Osteoblast (primary cell): ENCODE results near the gene GPC5. TPM values are rescaled to one million over a fixed set of nuclear protein-coding genes. Genes with fewer than 3 reads are reported as not detected.

Experiments
- DNase-seq: peaks from one replicate; pipeline ENCODE4 v3.0.0; 2011; ENCODE audit warnings: low spot score, mixed read lengths; ENCODE audit not compliant: insufficient read length; ENCODE audit errors: missing footprints
- H2AFZ ChIP-seq: 2 replicates; pipeline ENCODE4 v1.6.0; 2011; ENCODE audit warnings: mild to moderate bottlenecking, low read length
- H3K27ac ChIP-seq: 2 replicates; pipeline ENCODE4 v1.5.1; 2011; ENCODE audit warnings: mild to moderate bottlenecking, low read depth, low read length, moderate library complexity
- H3K27me3 ChIP-seq: 2 replicates; pipeline ENCODE4 v1.6.0; 2012; ENCODE audit warnings: mild to moderate bottlenecking, control low read depth, inconsistent platforms, low read length, moderate library complexity; ENCODE audit not compliant: insufficient read depth
- H3K36me3 ChIP-seq: 2 replicates; pipeline ENCODE4 v1.5.1; 2011; ENCODE audit warnings: mild to moderate bottlenecking, low read length, control low read depth, moderate library complexity; ENCODE audit not compliant: insufficient read depth
- H3K4me1 ChIP-seq: 2 replicates; pipeline ENCODE4 v1.5.1; 2011; ENCODE audit warnings: mild to moderate bottlenecking, low read length, control low read depth, moderate library complexity; ENCODE audit not compliant: insufficient read depth
- H3K4me2 ChIP-seq: 2 replicates; pipeline ENCODE4 v1.6.0; 2011; ENCODE audit warnings: mild to moderate bottlenecking, low read length; ENCODE audit not compliant: insufficient read depth
- H3K4me3 ChIP-seq: fragments of 200-600 bp; sonication (generic); 3 replicates; pipeline ENCODE4 v1.5.1; 2012; ENCODE audit warnings: mild to moderate bottlenecking, low read length, inconsistent platforms; ENCODE audit not compliant: insufficient read depth
- H3K79me2 ChIP-seq: 2 replicates; pipeline ENCODE4 v1.6.0; 2012; ENCODE audit warnings: mild to moderate bottlenecking, low read length, control low read depth, inconsistent platforms; ENCODE audit not compliant: insufficient read depth
- H3K9me3 ChIP-seq: 2 replicates; pipeline ENCODE4 v1.5.1; 2011; ENCODE audit warnings: low read depth, low read length, control low read depth
- H4K20me1 ChIP-seq: 2 replicates; pipeline ENCODE4 v1.6.0; 2012; ENCODE audit warnings: mild to moderate bottlenecking, low read length, control low read depth; ENCODE audit not compliant: insufficient read depth
- total RNA-seq: library from RNA; depleted of rRNA; stranded (reverse); fragments of >200 nt; gene quantifications from 2 replicates; pipeline ENCODE4 v1.2.3, GENCODE V29; 2012
- TF ChIP-seq, protein P1 (sequence below): IDR thresholded peaks from 2 replicates; pipeline ENCODE4 v1.5.1; 2011; ENCODE audit warnings: mild to moderate bottlenecking, low read depth, low read length, moderate library complexity; ENCODE audit errors: extremely low read depth

The GPC5 gene
- total RNA-seq, 1 donor: 0.36 TPM

DNA sequence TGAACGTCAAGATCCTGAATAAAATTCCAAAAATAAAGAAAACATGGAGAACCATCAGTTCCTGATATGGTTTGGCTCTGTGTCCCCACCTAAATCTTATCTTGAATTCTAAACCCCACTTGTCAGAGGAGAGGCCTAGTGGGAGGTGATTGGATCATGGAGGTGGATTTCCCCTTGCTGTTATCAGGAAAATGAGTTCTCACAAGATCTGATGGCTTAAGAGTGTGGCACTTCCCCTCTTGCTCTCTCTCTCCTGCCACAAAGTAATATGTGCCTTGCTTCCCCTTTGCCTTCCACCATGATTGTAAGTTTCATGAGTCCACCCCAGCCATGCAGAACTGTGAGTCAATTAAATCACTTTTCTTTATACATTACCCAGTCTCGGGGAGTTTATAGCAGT, 827.4 kb downstream of the GPC5 start:
- no peak overlapping the region for H2AFZ ChIP-seq
- no peaks in the 10 kb centered on the region for H3K36me3 ChIP-seq
- H3K9me3 ChIP-seq: no peaks in the 10 kb centered on the region
- H3K4me2 ChIP-seq: no peak overlapping the region
- no peak for DNase-seq
- no peaks in the 10 kb centered on the region for H4K20me1 ChIP-seq
- H3K27ac ChIP-seq: no peak overlapping the region
- H3K79me2 ChIP-seq: no peaks in the 10 kb centered on the region
- no peaks in the 10 kb centered on the region for H3K27me3 ChIP-seq
- TF ChIP-seq, protein P1, sequence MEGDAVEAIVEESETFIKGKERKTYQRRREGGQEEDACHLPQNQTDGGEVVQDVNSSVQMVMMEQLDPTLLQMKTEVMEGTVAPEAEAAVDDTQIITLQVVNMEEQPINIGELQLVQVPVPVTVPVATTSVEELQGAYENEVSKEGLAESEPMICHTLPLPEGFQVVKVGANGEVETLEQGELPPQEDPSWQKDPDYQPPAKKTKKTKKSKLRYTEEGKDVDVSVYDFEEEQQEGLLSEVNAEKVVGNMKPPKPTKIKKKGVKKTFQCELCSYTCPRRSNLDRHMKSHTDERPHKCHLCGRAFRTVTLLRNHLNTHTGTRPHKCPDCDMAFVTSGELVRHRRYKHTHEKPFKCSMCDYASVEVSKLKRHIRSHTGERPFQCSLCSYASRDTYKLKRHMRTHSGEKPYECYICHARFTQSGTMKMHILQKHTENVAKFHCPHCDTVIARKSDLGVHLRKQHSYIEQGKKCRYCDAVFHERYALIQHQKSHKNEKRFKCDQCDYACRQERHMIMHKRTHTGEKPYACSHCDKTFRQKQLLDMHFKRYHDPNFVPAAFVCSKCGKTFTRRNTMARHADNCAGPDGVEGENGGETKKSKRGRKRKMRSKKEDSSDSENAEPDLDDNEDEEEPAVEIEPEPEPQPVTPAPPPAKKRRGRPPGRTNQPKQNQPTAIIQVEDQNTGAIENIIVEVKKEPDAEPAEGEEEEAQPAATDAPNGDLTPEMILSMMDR: no peak
- H3K4me1 ChIP-seq: no peaks in the 10 kb centered on the region
- no peak overlapping the region for H3K4me3 ChIP-seq

DNA sequence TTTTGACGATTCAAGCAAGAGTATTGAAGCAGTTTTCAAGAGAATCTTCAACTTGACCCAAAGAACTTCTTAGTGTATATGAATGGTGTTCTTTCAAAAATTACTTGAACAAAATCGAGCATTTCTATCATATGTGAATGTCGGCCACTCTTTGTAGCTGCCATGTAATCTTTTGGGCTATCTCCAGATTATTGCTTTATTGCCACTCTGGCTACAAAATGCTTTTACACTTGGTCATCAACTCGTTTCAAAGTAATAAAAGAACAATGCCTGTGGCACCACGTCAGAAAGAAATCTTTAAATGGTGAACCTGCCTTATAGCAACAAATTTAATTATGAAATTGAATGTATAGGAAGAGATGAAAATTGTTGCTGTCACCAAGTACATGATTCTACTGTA, 834.5 kb downstream of the GPC5 start:
- Histone ChIP-seq H3K27ac (no peak overlapping the region), H3K9me3 (no peaks in the 10 kb centered on the region), H3K4me3 (no peak overlapping the region), H3K4me1 (no peaks in the 10 kb centered on the region), H3K27me3 (no peaks in the 10 kb centered on the region), H3K79me2 (no peaks in the 10 kb centered on the region), H3K4me2 (no peak overlapping the region), H4K20me1 (no peaks in the 10 kb centered on the region), H2AFZ (no peak overlapping the region), H3K36me3 (no peaks in the 10 kb centered on the region)
- TF ChIP-seq, protein P1: no peak
- no peak for DNase-seq

DNA sequence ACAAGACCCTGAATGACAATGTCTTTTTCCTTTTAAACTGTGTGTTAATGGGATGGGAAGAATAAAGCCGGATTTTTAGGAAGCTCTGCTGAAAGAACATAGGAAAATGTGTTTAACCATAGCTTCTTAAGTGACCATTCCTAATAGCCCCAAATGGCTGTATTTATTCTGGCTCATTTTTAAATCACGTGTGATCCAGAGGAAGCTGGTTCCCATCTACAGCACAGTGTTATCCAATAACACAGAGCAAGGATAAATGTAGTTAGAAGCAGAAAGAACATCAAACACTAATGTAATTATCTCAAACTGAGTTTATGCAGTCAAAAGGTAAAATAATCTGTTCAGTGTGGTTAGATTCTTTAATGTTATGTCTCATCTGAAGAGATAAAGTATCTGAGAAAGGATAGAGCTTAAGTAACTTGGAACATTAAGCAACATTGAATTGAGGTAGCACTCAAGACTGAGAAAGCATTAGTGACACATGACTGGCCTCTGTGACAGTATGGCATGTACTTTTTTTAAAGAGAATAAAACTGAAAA, 853.3 kb downstream of the GPC5 start:
- DNase-seq: no peak
- H3K27me3 ChIP-seq: no peaks in the 10 kb centered on the region
- TF ChIP-seq, protein P1: no peak
- H3K36me3 ChIP-seq: no peaks in the 10 kb centered on the region
- H3K9me3 ChIP-seq: no peaks in the 10 kb centered on the region
- no peak overlapping the region for H2AFZ ChIP-seq
- no peaks in the 10 kb centered on the region for H4K20me1 ChIP-seq
- no peak overlapping the region for H3K27ac ChIP-seq
- H3K4me2 ChIP-seq: no peak overlapping the region
- no peaks in the 10 kb centered on the region for H3K79me2 ChIP-seq
- H3K4me3 ChIP-seq: no peak overlapping the region
- no peaks in the 10 kb centered on the region for H3K4me1 ChIP-seq

DNA sequence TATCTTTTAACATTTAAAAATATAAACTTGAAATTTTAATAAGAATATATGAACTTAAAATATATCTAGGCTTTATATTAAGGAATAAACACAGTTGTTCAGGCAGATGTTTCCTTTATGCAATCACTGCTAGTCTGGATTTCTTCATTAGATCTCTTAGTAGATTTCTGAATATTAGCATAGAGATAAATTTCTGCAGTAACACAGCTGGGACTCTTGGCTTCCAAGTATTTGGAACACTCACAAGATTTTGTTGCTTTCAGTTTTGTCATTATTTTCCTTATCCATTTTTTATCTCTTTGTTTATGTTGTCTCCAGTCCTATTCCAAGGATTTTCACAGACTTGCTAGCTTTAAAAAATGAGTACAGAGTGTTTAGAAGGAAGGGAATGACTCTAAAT, 857.1 kb downstream of the GPC5 start:
- Histone ChIP-seq H3K27me3 (no peaks in the 10 kb centered on the region), H3K9me3 (peaks cover 3% of the 10 kb centered on the region), H3K79me2 (no peaks in the 10 kb centered on the region), H3K27ac (no peak overlapping the region), H4K20me1 (no peaks in the 10 kb centered on the region), H3K36me3 (no peaks in the 10 kb centered on the region), H3K4me2 (no peak overlapping the region), H2AFZ (no peak overlapping the region), H3K4me3 (no peak overlapping the region), H3K4me1 (no peaks in the 10 kb centered on the region)
- TF ChIP-seq, protein P1: no peak
- DNase-seq: no peak
